ENCODE results near the gene TMEM151B.

GRCh38 chr6:44335631-44336030 is 65.4 kb downstream of the TMEM151B start:
- TF ChIP-seq, protein P1, sequence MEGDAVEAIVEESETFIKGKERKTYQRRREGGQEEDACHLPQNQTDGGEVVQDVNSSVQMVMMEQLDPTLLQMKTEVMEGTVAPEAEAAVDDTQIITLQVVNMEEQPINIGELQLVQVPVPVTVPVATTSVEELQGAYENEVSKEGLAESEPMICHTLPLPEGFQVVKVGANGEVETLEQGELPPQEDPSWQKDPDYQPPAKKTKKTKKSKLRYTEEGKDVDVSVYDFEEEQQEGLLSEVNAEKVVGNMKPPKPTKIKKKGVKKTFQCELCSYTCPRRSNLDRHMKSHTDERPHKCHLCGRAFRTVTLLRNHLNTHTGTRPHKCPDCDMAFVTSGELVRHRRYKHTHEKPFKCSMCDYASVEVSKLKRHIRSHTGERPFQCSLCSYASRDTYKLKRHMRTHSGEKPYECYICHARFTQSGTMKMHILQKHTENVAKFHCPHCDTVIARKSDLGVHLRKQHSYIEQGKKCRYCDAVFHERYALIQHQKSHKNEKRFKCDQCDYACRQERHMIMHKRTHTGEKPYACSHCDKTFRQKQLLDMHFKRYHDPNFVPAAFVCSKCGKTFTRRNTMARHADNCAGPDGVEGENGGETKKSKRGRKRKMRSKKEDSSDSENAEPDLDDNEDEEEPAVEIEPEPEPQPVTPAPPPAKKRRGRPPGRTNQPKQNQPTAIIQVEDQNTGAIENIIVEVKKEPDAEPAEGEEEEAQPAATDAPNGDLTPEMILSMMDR (IDR thresholded peaks at IDR 0.05): no peak
- TF ChIP-seq EZH2 (IDR thresholded peaks at IDR 0.05; ENCODE audit: borderline replicate concordance, insufficient read depth, low read depth, low read length, poor library complexity, severe bottlenecking): no peak
